GM19468 (cell line): ENCODE measurements around the gene SRGAP3.
"Not testable (repeated sequence)": the region's sequence is repeated elsewhere in the genome, so short reads cannot be mapped to it uniquely, and the experiment has no call there.

Experiments used
- ATAC-seq: cut with Tn5 transposase; IDR thresholded peaks from one replicate; pipeline ENCODE4 v1.9.1; 2021; ENCODE audit warnings: mild to moderate bottlenecking, moderate library complexity, moderate number of reproducible peaks; ENCODE audit not compliant: unreplicated experiment; ENCODE audit errors: extremely low read depth

The SRGAP3 gene

DNA sequence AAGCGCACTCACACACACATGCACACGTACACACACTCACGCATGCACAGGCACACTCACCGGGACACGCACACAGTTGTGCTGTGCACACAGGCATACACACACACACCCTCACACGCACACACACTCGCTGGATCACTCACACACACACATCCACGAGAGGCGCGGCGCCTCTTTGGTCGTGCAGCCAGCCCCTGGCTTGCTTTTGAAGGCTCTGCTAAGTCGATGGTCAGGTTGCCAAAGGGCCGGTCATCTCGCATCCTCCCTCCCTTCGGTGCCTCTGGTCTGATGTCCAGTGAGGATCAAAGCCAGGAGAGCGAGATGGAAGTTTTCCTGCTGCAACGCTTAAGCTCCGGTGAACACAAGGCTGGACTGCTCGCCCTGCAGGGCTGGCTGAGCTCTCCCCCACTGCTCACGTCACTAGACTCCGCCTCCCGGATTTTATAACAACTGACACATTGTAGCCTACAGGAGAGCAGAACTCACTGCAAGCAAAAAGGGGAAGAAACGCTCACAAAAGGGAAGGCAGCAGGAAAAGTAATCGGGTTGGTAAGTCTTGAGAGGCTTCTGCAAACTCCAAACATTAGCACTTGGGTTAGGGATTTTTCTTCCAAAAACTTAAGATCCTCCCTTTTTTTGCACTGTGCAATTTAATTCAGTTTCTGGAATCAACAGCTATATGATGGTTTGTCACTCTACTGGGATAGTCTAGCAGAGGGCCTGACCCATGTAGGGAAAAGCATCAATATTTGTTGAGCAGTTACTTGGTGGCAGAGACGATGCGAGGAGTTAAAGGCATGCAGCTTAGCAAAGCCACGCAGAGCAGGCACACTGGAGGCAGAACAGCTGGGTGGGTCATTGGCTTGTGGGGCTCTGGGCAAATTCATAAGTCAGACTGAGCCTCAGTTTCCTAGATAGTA, at the start of gene SRGAP3:
Gene SRGAP3 (minus strand): TSS at position 374 of the 920 bp plus-strand sequence. CDS start 695 bp downstream, outside the sequence.
- peak; percentile 99 for ATAC-seq

DNA sequence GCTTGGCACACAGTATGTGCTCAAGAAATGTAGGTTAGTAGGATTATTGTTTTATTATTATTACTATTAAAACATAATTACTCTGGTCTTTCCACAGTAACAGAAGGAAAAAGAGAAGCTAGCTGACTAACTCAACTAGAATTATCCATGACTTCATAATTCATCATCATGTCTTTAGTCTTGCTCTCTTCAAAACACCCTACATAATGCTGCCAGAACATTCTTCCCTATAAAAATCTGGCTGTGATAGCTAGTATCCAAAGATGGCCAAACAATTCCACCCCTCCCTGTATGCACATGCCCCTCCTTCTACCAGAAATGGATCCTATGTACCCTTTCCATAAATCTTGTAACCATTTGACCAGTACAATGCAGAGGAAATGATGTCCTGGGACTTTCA, 48.8 kb upstream of the SRGAP3 start:
- ATAC-seq, result no peak

- ATAC-seq, result no peak
Measured at GRCh38 chr3:9296241-9296640, 46.8 kb upstream of the SRGAP3 start.

GRCh38 chr3:9295007-9295406, 45.6 kb upstream of the SRGAP3 start:
- ATAC-seq, result no peak

DNA sequence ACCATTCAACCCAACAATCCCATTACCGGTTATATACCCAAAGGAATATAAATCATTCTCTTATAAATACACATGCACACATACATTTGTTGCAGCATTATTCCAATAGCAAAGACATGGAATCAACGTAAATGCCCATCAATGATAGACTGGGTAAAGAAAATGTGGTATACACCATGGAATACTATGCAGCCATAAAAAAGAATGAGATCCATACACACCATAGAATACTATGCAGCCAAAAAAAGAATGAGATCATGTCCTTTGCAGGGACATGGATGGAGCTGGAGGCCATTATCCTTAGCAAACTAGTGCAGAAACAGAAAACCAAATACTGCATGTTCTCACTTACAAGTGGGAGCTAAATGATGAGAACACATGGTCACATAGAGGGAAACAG, 44.5 kb upstream of the SRGAP3 start:
- not testable (repeated sequence) for ATAC-seq

DNA sequence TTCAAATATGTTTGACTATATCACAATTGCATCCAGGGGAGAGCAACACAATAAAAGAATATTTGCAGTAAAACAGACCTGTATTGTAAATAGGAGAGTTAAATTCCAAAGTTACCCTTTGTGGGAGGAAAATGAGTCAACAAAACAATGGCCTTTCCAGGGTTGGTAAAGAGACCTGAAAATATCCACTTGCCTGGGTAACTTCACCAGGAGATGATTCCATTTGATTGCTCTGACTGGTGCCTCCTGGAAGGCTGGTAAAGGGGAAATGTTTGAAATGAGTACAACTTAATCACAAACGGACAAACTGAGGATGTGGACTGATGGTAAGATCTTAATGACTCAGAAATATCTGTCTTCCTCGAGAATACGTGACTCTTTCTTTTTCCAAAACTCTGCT, 43.6 kb upstream of the SRGAP3 start:
- no peak for ATAC-seq

DNA sequence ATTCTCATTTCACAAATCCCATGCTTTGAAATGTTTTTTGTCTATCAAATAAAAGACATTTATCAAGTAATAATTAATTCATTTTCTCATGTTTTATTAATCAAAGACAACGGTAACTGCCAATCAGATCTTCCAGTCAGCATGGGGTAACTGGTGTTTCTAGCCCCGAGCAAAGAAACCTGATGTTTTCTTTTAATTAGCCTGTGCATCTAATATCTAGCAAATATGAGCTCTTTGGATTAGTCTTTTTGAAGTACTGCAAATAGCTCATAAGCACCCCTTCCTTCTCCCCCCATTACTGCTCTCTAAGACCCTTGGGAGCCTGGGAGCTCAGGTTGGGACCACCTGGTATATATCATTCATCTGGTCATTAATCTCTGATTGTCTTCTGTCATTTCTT, 43.1 kb upstream of the SRGAP3 start:
- ATAC-seq, result no peak

DNA sequence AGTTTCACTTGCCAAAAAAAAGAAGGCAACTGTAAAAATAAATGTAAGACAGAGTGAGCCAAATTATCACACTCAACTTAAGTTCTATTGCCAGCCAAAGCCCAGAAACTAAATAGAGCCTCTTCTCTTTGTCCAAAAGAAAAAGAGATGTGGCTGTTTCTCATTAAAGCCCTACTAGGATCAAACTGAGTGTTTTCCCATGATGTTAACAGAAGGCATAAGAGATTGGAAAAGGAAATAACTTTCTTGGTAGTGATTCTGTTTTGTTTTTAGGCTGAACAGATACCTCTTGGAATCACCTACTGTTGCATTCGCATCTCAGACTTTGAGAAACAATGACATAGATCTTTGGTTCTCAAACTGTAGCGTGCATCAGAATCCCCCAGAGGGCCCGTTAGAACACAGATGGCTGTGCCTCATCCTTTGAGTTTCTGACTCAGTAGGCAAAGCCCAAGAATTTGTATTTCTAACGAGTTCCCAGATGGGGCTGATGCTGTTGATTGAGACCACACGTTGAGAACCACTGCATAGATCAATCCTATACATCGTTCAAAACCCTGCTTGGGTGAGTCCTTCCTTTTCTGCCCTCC, 42.5 kb upstream of the SRGAP3 start:
- no peak for ATAC-seq

GRCh38 chr3:9290566-9290965, 41.1 kb upstream of the SRGAP3 start:
- ATAC-seq, result no peak

DNA sequence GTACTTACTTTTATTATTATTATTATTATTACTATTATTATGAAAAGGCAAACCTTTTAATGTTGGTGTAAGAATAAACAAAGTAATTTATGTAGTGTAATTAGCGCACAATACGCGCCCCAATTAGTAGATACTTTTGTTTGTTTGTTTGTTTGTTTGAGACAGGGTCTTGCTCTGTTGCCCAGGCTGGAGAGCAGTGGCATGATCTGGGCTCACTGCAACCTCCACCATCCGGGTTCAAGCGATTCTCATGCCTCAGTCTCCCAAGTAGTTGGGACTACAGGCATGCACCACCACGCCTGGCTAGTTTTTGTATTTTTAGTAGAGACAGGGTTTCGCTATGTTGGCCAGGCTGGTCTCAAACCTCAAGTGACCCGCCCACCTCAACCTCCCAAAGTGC, 32.1 kb upstream of the SRGAP3 start:
- not testable (repeated sequence) for ATAC-seq

GRCh38 chr3:9280451-9281219, 31.2 kb upstream of the SRGAP3 start:
- ATAC-seq, result no peak

GRCh38 chr3:9279966-9280365, 30.5 kb upstream of the SRGAP3 start:
- no peak for ATAC-seq

DNA sequence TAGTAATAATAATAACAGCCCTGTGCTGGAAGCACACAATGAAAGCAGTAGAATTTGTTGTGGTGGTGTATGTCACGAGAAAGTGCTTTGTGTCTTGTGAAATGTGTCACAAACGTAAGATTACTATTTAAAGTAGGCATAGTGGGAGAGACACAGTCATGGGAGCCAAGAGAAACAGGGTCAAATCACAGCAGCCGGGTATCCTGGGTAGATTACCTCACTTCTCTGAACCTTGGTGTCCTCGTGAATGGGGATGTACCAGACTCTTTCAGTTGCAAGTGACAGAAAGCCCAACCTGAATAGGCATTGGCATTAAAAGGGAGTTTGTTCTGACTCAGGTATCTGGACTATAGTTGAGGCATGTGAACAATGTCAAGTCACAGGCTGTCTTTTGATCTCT, 29.1 kb upstream of the SRGAP3 start:
- ATAC-seq, result no peak

DNA sequence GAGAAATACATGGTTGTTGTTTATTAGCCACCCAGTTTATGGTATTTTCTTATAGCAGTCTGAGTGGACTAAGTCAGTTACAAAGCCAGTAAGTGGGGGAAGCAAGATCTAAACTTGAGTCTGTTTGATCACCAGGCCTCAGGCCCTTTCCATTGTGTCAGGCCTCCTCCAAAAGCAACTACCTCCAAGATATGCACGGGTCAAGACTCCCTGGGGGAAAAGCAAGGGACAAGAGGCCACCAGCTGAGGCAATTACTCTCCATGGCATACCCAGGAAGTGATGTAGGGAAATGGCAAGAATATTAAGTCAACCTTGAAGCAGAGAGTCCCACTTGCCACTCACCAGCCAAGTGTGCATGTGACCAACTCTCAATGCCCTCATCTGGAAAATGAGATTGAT, 28.6 kb upstream of the SRGAP3 start:
- ATAC-seq, result no peak

DNA sequence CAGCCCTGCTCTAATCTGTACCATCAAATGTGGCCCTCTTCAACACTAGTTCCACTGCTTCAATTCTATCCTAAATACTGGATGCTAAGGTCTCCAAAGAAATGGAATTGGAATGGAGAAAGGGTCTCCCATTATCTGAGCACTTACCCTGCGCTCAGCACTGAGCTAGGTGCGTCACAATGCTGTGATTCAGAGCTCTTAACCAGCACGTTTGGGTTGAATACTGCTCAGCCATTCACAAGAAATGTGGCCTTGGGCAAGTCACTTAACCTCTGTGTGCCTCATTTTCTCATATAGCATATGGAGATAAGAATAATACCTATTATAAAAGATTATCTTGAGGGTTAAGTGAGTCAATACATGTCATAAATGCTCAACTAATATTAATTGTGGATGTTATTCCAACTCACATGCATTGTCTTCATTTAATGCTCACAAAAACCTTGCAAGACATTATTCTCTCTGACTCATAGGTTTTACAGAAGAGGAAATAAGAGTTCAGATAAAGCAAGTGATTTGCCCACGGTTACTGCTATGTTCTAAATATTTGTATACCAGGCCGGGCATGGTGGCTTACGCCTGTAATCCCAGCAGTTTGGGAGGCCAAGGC, 27.4 kb upstream of the SRGAP3 start:
- no peak for ATAC-seq

DNA sequence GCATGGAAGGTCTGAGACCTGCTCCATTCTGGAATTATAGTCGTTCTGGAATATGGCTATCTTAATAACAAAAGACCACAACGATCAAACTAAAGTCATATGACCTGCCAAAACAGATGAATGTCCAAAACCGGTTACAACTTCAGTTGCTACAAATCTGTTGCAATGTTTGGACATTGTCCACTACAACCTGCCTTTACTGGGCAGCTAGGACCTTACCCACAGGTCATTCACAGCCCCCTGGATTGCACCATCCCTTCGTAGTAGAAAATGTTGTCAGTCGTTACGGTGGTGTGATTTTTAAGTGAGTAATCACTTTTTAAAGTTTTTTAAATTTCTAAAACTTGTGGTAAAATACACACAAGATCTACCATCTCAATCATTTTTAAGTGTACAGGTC, 22.5 kb upstream of the SRGAP3 start:
- no peak for ATAC-seq

GRCh38 chr3:9270704-9271103, 21.3 kb upstream of the SRGAP3 start:
- ATAC-seq, result no peak

- ATAC-seq, result no peak
Measured at GRCh38 chr3:9266716-9267115, 17.3 kb upstream of the SRGAP3 start.

- no peak for ATAC-seq
Measured at GRCh38 chr3:9260305-9260704, 10.9 kb upstream of the SRGAP3 start.

DNA sequence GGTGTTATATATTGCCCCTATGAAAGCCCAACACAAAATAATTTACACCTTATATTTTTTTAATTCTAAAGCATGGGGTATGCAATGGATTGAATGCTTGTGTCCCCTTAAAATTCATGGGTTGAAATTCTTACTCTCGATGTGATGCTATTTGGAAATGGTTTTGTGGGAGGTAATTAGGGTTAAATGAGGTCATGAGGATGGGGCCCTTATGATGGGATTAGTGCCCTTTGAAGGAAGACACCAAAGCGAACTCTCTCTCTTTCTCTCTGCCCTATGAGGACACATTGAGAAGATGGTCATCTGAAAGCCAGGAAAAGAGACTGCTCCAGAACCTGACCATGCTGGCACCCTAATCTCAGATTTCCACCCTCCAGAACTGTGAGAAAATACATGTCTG, 7.6 kb upstream of the SRGAP3 start:
- no peak for ATAC-seq

GRCh38 chr3:9255976-9256375, 6.5 kb upstream of the SRGAP3 start:
- no peak for ATAC-seq
